Measurements from ENCODE around the gene CST4.
"Not testable (repeated sequence)": the region's sequence is repeated elsewhere in the genome, so short reads cannot be mapped to it uniquely, and the experiment has no call there.

The CST4 gene, protein sequence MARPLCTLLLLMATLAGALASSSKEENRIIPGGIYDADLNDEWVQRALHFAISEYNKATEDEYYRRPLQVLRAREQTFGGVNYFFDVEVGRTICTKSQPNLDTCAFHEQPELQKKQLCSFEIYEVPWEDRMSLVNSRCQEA

DNA sequence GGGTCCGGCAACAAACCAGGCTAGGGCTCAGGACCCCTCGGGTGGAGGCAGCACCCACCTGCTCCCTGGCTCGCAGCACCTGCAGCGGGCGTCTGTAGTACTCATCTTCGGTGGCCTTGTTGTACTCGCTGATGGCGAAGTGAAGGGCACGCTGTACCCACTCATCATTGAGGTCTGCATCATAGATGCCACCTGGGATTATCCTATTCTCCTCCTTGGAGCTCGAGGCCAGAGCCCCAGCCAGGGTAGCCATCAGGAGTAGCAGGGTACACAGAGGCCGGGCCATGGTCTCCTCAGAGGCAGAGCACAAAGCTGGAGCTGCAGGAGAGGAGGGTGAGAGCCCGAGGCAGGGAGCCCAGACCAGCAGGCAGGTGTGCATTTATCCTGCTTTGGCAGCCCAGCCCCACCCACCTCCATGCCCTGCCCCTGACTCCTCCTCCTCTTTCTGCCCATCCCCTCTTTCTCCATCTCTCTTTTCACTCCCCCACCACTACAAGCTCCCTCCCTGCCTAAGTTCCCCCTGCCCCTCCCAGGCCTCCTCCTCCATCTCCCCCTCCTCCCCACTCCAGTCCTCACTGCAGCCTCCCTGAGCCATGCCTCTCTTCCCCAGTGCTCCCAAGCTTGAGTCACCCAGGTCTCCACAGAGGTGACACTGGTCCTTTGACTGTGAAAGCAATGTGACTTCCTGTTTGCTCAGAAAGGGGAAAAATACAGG is at the start of gene CST4:
Gene CST4 (minus strand): TSS at position 355 of the 715 bp plus-strand sequence. CDS start 69 bp downstream, at position 286.
- not testable (repeated sequence) for DNase-seq

DNA sequence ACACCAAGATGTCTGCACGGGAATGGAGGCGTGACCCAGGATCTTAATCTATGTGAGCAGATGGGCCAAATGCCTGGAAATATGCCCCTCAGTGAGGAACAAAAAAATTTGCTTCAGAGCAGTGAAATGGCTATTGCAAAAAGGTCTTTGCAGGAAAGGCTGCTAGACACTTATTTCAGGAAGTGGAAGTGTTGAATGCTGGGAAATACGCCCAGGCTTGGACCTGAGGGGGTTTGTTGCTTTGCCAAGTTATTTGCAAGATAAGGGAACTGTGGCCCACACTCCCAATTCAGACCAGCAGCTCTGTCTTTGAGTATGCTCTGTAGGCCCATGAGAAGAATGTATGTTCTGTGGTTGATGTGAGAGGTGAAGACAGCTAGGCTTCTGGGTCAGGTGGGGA is 46.6 kb upstream of the CST4 start:
- DNase-seq = not testable (repeated sequence)

DNA sequence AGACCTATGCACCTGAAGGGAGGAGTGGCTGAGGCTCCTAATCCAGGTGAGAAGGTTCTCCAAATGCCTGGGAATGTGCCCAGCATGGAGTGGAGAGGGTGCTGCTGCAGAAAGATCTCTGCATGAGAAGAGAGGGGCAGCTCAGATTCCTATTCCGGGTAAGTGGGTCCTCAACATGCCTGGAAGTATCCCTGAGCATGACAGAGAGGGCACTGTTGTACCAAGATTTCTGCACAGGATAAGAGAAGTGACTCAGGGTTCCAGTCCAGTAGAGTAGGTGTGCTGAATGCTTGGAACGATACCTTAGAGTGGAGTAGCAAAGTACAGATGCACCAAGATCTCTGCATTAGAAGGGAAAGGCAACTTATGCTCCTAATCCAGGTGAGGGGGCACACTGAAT is 46.1 kb upstream of the CST4 start:
- not testable (repeated sequence) for DNase-seq

GRCh38 chr20:23734440-23734839 is 45.6 kb upstream of the CST4 start:
- not testable (repeated sequence) for DNase-seq

GRCh38 chr20:23727016-23727415 is 38.2 kb upstream of the CST4 start:
- DNase-seq = no peak

GRCh38 chr20:23725102-23725501 is 36.3 kb upstream of the CST4 start:
- DNase-seq = no peak

DNA sequence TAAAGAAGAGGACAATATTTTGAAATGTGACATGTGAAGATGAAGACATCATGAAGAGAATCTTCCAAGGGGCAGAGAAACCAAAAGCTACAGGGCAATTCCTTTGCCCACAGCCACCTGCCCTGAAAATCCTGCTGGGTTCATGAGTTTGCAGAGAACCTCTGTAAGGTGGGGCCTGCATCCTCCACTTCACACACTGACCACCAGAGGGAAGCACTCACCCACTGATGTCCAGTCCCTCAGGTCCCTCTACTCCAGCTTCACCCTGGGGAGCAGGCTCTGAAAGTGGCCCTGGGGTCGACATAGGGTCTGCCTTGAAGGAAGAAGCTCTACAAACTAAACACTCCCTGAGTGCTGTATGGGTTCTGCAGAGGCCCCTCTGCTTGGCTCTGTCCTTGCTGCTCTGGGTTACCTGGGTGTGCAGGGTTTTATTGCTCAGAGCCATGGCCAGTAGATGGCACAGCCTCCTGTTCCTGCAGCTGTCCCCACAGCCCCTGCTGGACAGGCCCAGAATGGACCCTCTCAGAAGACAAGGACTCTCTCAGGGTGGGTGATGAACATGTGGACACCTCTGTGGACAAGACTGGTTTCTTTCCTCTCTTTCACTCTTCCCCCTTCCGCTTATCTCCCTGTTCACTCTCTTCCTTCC is 34.9 kb upstream of the CST4 start:
- peak in 1 of 2 experiments; percentile 1 for DNase-seq

GRCh38 chr20:23722851-23723250 is 34.0 kb upstream of the CST4 start:
- not testable (repeated sequence) for DNase-seq

GRCh38 chr20:23721962-23722361 is 33.1 kb upstream of the CST4 start:
- DNase-seq = no peak

GRCh38 chr20:23719351-23719750 is 30.5 kb upstream of the CST4 start:
- not testable (repeated sequence) for DNase-seq

DNA sequence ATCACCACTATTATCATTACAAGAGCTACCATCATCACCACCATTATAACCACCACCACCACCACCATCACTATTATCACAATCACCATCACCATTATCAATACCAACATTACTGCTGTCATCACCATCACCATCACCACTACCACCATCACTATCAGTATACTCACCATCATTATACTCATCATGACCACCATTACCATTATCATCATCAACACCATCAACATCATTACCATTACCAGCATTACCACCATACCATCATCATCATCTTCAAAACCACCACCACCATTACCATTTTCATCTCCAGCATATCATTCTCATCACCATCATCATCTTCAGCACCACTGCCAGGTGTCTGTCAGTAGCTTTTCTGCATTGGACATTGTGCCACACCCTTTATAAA is 22.9 kb upstream of the CST4 start:
- DNase-seq = not testable (repeated sequence)

GRCh38 chr20:23710771-23711170 is 21.9 kb upstream of the CST4 start:
- no peak for DNase-seq

DNA sequence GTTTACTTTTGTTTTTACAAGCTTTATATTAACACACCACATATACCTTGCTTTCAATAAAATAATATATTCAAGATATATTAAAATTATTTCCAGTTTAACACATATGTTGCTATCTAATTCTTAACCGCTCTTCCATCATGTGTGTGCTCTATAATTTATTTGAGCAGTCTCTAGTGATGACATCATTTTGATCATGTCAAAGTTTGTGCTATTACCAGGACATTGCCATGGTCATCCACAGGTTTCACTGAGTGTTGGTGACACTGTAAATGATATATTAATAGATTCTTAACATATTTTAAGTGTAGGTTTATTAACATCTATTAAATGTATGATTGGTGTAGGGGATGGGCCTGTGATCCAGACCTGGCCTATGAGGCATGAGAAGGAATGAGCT is 17.1 kb upstream of the CST4 start:
- no peak for DNase-seq

DNA sequence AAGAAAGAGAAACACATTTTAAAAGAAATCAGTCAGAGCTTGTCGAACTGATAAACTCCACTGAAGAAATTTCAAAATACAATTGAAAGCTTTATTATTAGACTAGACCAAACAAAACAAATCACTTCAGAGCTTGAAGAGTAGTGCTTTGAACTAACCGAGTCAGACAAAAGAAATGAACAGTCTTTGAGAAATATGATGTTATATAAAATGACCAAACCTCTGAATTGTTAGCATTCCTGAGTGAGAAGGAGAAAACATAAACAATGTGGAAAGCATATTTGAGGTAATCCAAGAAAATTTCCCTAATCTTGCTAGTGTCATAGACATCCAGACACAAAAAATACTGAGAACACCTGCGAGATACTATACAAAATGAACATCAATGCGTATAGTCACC is 13.2 kb upstream of the CST4 start:
- DNase-seq = no peak

DNA sequence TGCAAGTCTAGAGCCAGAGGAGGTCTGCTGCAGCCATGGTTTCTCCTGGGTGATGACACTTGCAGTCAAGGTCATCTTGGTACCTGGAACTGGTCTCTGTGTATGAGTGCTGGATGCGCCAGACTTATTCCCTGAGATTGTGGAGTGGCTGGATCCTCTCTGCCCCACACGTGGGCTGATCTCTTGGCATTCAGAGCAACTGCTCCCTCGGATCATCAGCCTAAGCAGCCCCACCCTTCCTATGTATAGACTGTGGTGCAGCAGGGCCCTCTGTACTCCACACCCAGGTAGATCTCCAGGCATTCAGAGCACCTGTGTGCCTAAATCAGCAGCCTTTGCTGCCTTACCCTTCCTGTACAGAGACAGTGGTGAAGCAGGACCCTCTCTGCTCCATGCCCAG is 12.1 kb upstream of the CST4 start:
- DNase-seq = no peak

DNA sequence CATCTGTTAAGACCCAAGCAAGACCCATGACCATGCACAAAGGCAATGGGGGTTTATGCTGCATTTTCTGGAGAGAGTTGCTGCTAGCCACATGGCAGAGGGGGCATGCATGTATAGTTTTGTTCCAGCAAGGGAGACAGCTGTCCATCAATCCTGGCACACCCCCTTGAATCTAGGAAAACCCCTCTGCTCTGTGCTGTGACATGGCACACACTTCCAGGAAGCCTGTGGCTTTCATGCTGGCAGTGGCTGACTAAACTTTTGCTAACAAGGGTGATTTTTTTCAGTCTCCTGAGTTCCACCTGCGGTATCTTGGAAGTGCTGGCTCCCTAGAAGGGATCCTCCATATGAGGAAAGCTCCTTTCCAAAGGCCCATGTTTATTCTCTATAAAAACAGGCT is 9.1 kb upstream of the CST4 start:
- DNase-seq = no peak

GRCh38 chr20:23695068-23695395 is 6.2 kb upstream of the CST4 start:
- DNase-seq = not testable (repeated sequence)

DNA sequence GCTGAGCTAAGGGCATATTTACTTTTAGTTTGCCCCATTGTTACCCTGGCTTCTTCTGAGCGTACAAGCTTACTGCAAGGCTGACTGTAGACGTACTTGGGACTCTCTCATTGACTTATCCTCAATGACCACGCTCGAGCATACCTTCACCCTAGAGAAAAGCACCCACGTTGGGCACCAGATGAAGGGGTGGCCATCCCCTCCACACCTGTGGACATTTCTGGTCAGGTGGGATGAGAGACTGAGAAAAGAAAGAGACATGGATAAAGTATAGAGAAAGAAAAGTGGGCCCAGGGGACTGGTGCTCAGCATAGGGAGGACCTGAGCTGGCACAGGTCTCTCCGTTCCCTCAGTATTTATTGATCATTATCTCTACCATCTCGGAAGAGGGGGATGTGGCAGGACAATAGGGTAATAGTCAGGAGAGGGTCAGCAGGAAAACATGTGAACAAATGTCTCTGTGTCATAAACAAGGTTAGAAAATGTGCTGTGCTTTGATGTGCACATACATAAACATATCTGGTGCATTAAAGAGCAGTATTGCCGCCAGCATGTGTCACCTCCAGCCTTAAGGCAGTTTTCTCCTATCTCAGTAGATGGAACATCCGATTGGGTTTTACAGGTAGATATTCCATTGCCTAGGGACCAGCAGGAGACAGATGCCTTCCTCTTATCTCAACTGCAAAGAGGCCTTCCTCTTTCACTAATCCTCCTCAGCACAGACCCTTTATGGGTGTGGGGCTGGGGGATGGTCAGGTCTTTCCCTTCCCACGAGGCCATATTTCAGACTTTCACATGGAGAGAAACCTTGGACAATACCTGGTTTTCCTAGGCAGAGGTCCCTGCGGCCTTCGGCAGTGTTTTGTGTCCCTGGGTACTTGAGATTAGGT is 5.6 kb upstream of the CST4 start:
- not testable (repeated sequence) for DNase-seq

DNA sequence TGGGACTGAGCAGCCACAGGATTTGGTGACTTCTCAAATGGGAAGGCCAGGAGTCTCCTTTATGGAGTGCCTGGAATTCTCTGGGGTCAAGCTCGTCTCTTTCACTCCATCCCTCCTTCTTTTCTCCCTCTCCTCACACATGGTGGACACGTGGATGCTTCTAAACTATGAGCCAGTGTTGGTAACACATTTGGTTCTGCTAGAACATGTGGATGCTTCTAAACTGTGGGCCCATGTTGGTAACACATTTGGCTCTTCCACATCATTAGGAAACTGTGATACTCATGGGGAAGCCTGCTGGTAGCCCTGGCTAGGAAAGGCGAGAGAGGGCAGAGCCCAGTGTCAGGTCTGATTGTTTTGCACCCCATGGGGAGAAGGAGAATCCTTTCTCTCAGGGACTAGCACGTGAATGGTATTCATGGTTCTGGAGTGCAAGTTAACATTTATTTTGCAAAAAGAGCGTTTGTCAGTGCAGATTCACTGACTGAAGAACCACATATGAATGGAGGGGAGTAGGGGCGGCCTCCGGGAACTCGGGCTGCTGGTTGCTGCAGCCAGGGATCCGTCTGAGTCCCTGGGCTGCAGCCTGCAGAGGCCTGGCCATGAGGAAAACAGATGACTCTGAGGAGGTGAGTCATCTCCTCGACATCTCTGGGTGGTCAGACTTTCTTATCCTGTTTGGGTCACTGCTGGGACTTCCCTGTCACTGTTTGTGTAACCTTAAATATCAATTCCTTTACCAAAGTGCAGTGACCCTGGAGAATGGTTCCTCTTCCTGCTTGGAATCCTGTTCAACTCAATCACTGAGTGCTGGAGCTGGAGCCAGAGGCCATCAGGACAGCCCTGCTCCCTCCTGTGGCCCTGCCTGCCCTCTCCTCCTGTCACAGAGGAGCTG is 4.1 kb upstream of the CST4 start:
- DNase-seq = not testable (repeated sequence)

GRCh38 chr20:23691675-23692074 is 2.8 kb upstream of the CST4 start:
- DNase-seq = no peak

DNA sequence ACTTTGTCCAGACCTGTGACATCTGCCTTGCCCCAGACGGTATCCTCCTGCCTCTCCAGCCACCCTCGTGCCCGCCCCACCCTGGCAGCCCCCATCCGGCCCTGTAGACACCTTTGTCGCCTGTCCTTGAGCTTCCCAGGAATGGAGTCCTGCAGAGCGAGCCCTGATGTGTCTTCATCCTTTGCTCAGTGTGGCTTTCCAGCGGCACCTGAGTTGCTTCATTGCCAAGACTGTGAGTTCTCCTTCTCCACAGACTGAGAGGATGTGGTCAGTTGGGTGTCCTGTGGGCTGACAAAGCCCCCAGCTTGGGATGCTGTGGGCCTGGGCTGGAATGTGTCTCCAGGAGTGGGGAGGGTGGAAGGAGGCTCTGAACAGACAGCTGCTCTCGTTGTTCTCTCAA is 1.7 kb upstream of the CST4 start:
- no peak for DNase-seq

- no peak for DNase-seq
Observed at GRCh38 chr20:23689399-23689690, 507 bp upstream of the CST4 start.

DNA sequence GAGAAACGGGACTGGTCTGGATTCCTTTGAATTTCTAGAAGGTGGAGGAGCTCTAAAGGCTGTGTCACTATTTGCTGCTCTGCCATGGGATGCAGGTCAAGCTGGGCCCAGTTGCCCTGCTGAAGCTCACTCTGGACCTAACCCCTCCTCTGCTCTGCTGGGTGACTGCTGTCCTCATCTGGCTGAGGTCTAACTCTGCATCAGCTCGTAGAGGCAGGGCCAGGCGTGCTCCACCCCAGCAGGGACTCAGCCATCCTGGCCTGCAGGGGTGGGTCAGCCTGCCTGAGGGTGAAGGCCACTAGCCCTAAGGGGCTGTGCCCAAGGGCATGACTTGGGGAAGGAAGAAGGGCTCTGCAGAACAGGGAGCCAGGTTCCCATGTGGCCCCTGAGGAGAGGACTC is 852 bp downstream of the CST4 start:
- DNase-seq = no peak

Data from stimulated activated CD4-positive, alpha-beta T cell treated with anti-CD3 and anti-CD28 coated beads, Interleukin-4, amount 100 ng/mL, for 4 hours (primary cell).